Glutamatergic neuron (in vitro differentiated cells): ENCODE measurements around the gene ADAMTSL1. TPM values are rescaled to one million over a fixed set of nuclear protein-coding genes. Genes with fewer than 3 reads are reported as not detected.

Experiments
- DNase-seq: peaks from one replicate; pipeline ENCODE4 v3.0.0; 2022
- H3K27ac Mint-ChIP-seq: one replicate; pipeline ENCODE4 v1.8.0; 2020; ENCODE audit warnings: mild to moderate bottlenecking, mixed read lengths, inconsistent platforms; ENCODE audit not compliant: unreplicated experiment
- H3K27me3 Mint-ChIP-seq: one replicate; pipeline ENCODE4 v1.8.0; 2020; ENCODE audit warnings: mild to moderate bottlenecking, moderate library complexity, mixed read lengths, inconsistent platforms; ENCODE audit not compliant: unreplicated experiment
- H3K36me3 Mint-ChIP-seq: one replicate; pipeline ENCODE4 v1.8.0; 2020; ENCODE audit warnings: mild to moderate bottlenecking, mixed read lengths, inconsistent platforms; ENCODE audit not compliant: unreplicated experiment
- H3K4me1 Mint-ChIP-seq: one replicate; pipeline ENCODE4 v1.8.0; 2020; ENCODE audit warnings: mild to moderate bottlenecking, low read depth, mixed read lengths, inconsistent platforms; ENCODE audit not compliant: unreplicated experiment
- H3K4me3 Mint-ChIP-seq: one replicate; pipeline ENCODE4 v1.8.0; 2020; ENCODE audit warnings: mild to moderate bottlenecking, mixed read lengths, inconsistent platforms; ENCODE audit not compliant: unreplicated experiment
- H3K9me3 Mint-ChIP-seq: one replicate; pipeline ENCODE4 v1.8.0; 2020; ENCODE audit warnings: mild to moderate bottlenecking, moderate library complexity, mixed read lengths, inconsistent platforms; ENCODE audit not compliant: unreplicated experiment
- CTCF ChIP-seq: fragments of 200-600 bp; sonication (generic); IDR thresholded peaks from one replicate; pipeline ENCODE4 v1.5.0; 2021; ENCODE audit not compliant: partially characterized antibody, unreplicated experiment
- total RNA-seq: library from RNA; stranded (reverse); fragmentation: NEBNext Ultra II Directional; extraction: Animal tissue kit (Norgen Biotek cat#: 25700); gene quantifications from one replicate; pipeline ENCODE4 v1.2.1, GENCODE V29; 2021; ENCODE audit not compliant: unreplicated experiment

Gene ADAMTSL1
- total RNA-seq, 1 donor from 2014 or later = 0.91 TPM

- TF ChIP-seq CTCF = no peak
- no peak overlapping the region for H3K4me3 Mint-ChIP-seq
- no peak overlapping the region for H3K27ac Mint-ChIP-seq
Observed at GRCh38 chr9:18569941-18570630, 96.1 kb downstream of the ADAMTSL1 start.

DNA sequence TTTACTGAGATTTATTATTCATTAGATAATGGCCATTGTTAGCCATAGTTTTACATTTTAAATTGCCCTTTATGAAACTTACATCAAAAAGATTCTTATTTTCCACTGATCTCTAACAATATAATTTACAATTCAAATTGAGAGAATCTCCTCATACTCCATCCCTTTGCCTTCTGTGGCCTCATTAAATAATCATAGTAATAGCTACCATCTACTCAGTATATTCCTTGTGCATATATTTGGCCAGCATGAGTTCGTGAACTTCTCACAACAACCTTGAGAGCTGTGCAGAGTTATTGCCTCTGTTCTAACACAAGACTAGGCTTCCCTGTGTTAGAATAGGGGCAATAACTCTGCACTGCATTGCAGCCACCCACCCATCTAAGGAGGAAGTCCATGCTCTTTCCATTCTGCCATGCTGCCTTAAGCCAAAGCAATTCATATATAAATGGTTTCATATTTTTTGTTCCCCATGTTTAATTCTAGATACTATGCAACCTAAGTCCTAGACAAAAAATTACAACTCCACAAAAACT is 99.1 kb downstream of the ADAMTSL1 start:
- H3K4me1 Mint-ChIP-seq = peaks cover 8% of the 10 kb centered on the region
- DNase-seq = no peak
- no peak overlapping the region for H3K4me3 Mint-ChIP-seq
- no peaks in the 10 kb centered on the region for H3K27me3 Mint-ChIP-seq
- H3K36me3 Mint-ChIP-seq = no peaks in the 10 kb centered on the region
- no peaks in the 10 kb centered on the region for H3K9me3 Mint-ChIP-seq
- no peak for TF ChIP-seq CTCF
- H3K27ac Mint-ChIP-seq = no peak overlapping the region

More at GRCh38 chr9:18569941-18570630, 96.1 kb downstream of the ADAMTSL1 start:
- Mint-ChIP-seq H3K27me3 (no peaks in the 10 kb centered on the region), H3K36me3 (no peaks in the 10 kb centered on the region), H3K4me1 (peaks cover 8% of the 10 kb centered on the region), H3K9me3 (no peaks in the 10 kb centered on the region)
- DNase-seq = no peak

GRCh38 chr9:18575686-18576085 is 101.7 kb downstream of the ADAMTSL1 start:
- Mint-ChIP-seq H3K36me3 (no peaks in the 10 kb centered on the region), H3K9me3 (no peaks in the 10 kb centered on the region), H3K27ac (no peak overlapping the region), H3K27me3 (no peaks in the 10 kb centered on the region), H3K4me1 (no peaks in the 10 kb centered on the region), H3K4me3 (no peak overlapping the region)
- no peak for TF ChIP-seq CTCF
- DNase-seq = no peak

DNA sequence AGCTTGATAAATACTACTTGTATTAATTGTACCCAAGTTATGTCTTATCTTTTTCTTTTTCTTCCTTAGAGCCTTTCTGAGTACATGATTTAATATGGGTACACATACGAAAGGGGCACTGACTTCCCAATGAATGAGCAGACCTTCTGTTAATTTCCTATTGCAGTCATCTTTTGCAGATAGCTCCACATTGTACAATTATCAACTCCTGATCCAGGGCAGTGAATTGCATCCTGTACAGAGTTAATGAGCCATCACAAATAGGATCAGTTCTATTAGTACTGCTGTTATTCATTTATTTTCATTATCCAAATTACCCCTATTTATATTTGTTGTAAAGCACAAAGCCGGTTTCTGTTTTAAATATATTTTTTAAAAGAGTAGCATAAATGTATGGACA is 105.6 kb downstream of the ADAMTSL1 start:
- no peak overlapping the region for H3K4me3 Mint-ChIP-seq
- H3K27ac Mint-ChIP-seq = no peak overlapping the region
- no peaks in the 10 kb centered on the region for H3K27me3 Mint-ChIP-seq
- DNase-seq = no peak
- H3K4me1 Mint-ChIP-seq = no peaks in the 10 kb centered on the region
- H3K9me3 Mint-ChIP-seq = peaks cover 2% of the 10 kb centered on the region
- no peak for TF ChIP-seq CTCF
- no peaks in the 10 kb centered on the region for H3K36me3 Mint-ChIP-seq

GRCh38 chr9:18580151-18580550 is 106.2 kb downstream of the ADAMTSL1 start:
- Mint-ChIP-seq H3K27ac (no peak overlapping the region), H3K9me3 (peaks cover 2% of the 10 kb centered on the region), H3K36me3 (no peaks in the 10 kb centered on the region), H3K4me1 (no peaks in the 10 kb centered on the region), H3K27me3 (no peaks in the 10 kb centered on the region), H3K4me3 (no peak overlapping the region)
- no peak for TF ChIP-seq CTCF
- no peak for DNase-seq
